Measurements from ENCODE around the gene NCOA6.
"Not testable (repeated sequence)": the region's sequence is repeated elsewhere in the genome, so short reads cannot be mapped to it uniquely, and the experiment has no call there.

The NCOA6 gene

DNA sequence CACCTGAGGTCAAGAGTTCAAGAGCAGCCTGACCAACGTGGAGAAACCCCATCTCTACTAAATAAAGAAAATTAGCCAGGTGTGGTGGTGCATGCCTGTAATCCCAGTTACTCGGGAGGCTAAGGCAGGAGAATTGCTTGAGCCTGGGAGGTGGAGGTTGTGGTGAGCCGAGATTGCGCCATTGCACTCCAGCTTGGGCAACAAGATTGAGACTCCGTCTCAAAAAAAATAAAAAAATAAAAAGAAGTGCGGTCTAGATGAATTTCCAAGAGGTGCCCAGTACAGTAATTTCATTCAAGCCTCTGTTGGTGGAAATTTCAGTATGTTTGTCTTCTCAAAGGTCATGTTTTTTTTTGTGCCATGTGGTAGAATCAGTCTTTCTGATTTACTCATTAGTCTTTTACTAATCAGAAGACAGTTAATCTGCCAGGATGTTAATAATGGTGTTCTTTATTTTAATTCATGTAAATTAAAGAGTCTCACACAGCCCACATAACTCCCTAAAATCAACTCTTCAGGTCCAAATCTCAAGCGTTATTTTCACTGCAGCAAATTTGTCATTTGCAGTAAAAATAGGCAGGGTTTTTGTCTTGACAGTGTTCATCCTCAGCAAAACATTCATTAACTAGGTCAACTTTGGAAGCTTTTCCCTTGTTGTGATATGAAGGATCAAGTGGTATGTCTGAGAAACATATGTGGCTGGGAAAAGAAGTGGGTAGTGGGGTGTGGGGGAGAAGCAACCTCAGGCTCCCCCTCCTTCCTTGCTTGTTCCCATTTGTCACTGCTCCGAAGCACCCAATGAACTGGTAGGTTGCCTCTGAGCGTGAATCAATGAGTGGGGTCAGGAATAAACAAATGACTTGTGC is 108.0 kb downstream of the NCOA6 start:
- no peak for DNase-seq

GRCh38 chr20:34716921-34717229 is 108.6 kb downstream of the NCOA6 start:
- DNase-seq, result no peak

GRCh38 chr20:34715384-34715783 is 110.1 kb downstream of the NCOA6 start:
- no peak for DNase-seq

GRCh38 chr20:34713944-34714515 is 111.4 kb downstream of the NCOA6 start:
- DNase-seq, result not testable (repeated sequence)

- peak; percentile 75 for DNase-seq
Observed at GRCh38 chr20:34713194-34713943, 112.1 kb downstream of the NCOA6 start.

DNA sequence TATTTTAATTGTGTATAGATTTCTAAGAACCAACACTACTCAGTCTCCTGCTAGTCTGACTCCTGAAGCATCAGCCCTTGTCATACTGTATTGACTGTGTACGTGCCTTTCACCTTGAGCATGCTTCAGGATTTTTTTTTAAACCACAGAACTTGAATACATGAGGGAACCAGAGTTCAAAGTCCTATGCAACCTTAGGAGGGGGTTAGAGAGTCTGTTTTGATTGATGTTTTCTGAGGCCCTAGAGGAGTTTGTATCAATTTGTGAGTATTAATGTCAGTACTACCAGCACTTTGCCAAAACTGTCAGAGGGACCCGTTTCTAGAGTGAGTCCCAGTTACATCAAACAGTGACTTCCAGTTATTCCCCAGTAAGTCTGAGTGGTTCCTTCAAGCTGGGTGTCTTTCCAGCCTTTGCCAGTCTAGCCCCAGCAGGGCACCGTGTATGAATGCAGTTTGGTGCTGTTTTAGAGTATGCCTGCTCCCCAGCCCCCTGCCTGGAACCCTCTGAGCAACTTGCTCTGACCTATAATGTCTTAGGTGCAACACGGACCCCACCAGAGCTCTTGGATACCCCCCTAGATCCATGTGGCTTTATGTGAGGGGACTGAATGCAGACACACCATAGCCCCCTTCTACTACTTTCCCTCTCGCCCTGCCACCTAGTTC is 112.8 kb downstream of the NCOA6 start:
- no peak for DNase-seq

- DNase-seq, result no peak
Observed at GRCh38 chr20:34711813-34712430, 113.5 kb downstream of the NCOA6 start.

DNA sequence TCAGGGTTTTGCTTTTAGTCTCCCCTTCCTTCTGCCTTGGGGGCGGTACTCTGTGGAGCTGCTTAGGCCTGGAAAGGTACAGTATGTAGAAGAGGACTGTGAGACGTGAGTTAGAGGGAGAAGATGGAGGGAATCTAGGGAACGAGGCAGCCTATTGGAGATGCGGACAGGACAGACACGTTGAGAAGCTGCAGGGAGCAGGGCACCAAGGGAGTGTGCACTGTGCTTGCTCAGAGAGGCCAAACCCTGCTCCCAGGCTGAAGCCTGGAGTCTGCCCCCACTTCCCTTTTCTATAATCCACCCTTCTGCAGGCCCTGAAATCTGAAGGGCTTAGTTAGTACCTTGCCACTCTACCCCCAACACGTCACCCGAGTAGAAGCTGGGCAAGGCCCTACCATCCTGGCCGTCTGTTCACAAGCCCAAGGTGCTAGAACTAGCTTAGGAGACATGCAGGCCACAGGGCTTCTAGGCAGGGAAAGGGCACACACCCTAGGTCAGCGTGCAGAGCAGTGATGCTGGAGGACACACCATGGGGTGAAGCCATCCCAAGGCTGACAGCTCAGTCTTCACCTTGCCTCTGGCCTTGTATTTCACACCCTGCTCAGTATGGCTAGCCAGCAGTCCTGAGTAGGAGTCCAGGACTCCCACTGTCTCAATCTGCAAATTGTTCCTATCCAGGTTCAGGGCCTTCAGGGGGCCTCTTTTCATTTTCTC is 114.4 kb downstream of the NCOA6 start:
- no peak for DNase-seq

GRCh38 chr20:34710568-34710839 is 114.9 kb downstream of the NCOA6 start:
- no peak for DNase-seq

DNA sequence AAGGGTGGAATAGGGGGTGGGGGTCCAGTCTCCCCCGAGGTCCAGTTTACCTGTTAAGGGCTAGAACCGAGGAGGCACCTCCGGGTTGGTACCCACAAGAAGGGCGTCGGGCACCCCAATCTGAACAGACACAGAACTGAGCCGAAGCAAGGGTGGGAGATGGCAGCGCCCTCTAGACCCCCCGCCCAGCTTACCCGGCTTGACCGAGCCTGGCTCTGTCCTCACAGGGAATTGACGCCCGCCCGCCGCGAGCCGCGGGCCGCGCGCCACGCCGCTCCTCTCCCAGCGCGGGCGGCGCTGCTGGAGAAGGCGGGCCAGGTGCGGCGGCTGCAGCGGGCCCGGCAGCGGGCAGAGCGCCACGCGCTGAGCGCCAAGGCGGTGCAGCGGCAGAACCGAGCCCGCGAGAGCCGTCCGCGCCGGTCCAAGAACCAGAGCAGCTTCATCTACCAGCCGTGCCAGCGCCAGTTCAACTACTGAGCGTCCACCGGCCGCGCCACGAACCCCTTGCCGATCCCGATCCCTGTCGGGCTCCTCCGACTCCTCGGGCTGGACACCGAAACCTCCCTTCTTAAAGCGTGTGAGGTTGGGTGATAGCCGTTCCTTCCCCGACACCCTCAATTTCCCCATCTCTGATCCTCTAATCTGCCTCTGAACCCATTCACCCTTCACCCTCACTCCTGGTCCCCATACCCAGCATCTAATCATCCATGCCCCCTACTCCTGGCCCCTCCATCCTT is 115.5 kb downstream of the NCOA6 start:
- DNase-seq, result peak; percentile 64

GRCh38 chr20:34709044-34709830 is 116.2 kb downstream of the NCOA6 start:
- DNase-seq, result peak; percentile 86

GRCh38 chr20:34708621-34709043 is 116.8 kb downstream of the NCOA6 start:
- DNase-seq, result no peak

GRCh38 chr20:34706912-34707784 is 118.3 kb downstream of the NCOA6 start:
- no peak for DNase-seq

DNA sequence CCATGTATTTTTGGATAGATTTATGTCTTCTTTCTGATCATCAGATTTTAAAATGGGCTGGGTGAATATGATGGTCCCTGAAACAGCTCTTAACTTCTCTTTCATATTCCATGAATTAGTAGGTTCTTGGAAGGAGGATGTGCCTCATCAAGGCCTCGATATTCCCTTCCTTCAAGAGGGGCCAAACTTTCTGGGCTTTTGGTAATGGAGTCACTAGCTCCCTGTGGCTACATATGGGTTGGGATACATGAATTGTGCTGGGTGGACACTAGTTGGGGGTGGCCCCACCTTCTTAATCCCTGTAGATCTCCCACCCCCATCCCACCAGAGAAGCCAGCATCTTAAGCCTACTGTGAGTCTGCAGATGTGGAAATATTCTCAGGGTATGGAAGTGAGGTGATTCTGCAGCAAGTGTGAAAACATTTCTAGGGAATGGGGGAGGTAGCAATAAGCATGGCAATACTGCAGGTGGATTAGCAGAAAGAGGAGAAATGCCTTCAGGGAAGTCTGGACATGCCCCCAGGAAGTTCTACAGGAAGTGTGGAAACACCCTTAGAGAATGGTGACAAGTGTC is 119.1 kb downstream of the NCOA6 start:
- DNase-seq, result no peak

DNA sequence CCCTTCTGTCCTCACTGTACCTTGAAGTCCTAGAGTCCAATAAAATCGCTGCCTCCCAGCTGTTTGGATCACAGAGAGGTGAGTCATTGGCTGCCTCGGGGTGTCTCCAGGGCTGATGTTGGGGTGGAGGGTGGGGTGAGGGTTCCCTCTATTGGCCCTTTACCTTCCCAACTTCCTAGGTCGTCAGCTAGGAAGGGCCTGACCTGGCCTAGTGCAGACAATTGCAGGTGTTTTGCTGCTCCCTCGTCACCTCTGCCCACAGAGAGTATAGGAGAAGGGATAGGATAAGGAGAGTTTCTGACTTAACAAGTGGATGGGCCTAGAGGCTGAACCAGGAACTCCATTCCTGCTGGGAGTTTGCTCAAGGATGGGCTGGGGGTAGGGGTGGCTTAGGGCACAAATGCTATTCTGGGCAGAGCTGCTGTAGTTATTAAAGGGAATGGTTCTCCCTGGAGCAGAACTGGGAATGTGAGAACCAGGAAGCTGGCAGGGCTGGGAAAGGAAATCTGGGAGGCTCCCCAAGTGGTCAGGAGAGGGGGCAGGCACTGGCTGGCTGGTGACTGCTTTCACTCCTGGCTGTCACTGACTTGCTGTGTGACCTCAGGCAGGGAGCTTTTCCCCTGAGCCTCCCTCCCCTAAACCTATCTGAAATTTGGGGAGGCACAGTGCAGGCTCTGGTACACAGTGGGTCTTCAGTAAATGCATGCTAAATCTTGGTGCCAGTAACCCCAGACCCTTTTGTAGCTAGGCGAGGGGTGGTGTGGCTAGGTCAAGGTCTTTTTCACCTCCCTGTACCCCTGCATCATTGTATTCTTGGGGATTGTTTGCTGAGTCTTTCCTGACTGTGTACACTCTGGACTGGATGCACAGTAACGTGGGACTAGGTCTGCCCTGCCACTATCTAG is 119.8 kb downstream of the NCOA6 start:
- peak; percentile 53 for DNase-seq

GRCh38 chr20:34705008-34705396 is 120.4 kb downstream of the NCOA6 start:
- no peak for DNase-seq

DNA sequence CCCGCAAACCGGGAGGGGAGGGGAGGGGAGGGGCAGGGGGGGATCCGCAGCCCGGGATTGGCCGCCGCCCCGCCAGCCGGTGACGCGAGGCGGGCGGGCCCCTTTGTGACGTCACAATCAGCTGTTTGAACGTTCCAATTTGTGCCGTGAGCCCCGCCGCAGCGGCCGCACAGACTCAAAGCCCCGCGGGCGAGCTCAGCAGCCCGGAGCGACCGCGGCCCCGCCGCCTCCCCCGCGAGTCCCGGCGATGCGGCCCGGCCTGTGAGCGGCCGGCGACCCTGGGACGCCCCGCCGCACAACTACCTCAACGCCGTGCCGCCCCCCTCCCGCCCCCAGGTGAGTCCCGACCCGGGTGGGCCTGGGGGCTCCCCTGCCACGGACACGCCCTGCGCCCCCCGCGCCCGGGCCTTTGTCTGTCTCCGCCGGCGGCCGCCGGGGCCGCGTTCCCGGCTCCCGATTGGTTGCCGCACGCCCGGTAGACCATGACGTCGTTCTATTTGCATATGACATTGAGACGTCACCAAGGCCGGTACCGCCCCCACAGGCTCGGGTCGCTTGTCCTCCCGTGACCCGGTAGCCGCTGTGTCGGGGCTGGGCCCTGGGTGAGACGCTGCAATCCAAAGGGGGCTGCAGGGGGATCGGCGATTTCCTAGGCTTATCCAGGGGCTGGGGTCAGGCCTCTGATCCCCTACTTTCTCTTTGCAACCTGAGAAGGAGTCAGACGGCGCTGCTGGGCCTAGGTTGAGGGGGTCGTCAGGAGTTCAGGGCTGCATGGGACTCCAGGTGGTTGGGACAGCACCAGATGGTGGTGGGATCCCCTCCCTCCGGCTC is 121.1 kb downstream of the NCOA6 start, which contains the start of gene TP53INP2:
TP53INP2 (plus strand) TSS at position 168 of the 831 bp plus-strand sequence. CDS start 4,396 bp downstream, outside the sequence.
- peak; percentile 63 for DNase-seq

Data from T1000 (cell line).